Endometrial microvascular endothelial cells (primary cell): ENCODE results near the gene CDC73. TPM values are rescaled to one million over a fixed set of nuclear protein-coding genes. Genes with fewer than 3 reads are reported as not detected.

ENCODE experiments used
- total RNA-seq: library from RNA; depleted of rRNA; stranded (reverse); fragments of >200 nt; gene quantifications from one replicate; pipeline ENCODE4 v1.2.3, GENCODE V29; 2015; ENCODE audit errors: inconsistent ontology term

The CDC73 gene
- total RNA-seq, 1 donor from 2014 or later, result 17.2 TPM

Other genes with a start within 250 kb of the CDC73 start
- gene UCHL5, start 62.7 kb upstream of the CDC73 start, total RNA-seq, result 43.8 TPM
- gene RO60, start 62.4 kb upstream of the CDC73 start, total RNA-seq, result 64.1 TPM
- gene GLRX2, start 16.6 kb upstream of the CDC73 start, total RNA-seq, result 18.1 TPM
- 0.09 TPM for gene B3GALT2, start 64.6 kb downstream of the CDC73 start, total RNA-seq